C4-2B (cell line): ENCODE measurements around the gene PTPRN2.

Experiments used
- CTCF ChIP-seq: fragments of 450-650 bp; conservative IDR thresholded peaks from 2 replicates; pipeline ENCODE4 v1.5.1; 2017; ENCODE audit warnings: mild to moderate bottlenecking
- ZFX ChIP-seq: fragments of 450-650 bp; IDR thresholded peaks from 2 replicates; pipeline ENCODE4 v1.6.1; 2017

DNA sequence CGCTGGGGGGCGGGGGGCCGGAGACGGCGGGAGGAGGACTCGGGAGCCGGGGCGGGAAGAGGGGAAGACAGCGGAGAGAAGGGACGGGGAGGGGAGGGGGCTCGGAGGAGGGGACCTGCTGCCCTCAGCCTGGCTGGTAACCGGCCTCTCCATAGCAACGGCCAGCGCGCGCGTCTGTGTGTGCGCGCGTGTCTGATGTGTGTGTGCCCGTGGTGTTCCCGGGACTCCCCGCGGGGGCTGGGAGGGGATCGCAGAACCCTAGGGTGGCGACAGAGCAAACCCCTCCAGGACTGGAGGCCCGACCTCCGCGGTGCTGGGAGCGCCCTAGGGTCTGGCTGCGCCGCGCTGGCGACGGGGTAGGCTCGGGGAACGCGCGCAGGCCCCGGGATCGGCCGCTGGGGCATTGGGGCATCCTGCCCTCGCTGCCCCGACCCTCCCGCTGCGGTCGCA lies 894.5 kb downstream of the PTPRN2 start:
- no peak for TF ChIP-seq CTCF
- TF ChIP-seq ZFX, result no peak
